Embryonic facial prominence (tissue), 1 donor: ENCODE measurements around the gene DRG2.

ENCODE experiments used
- DNase-seq: peaks from one replicate; pipeline ENCODE4 v3.0.0-alpha.2; 2016; ENCODE audit errors: extremely low spot score

Gene DRG2

GRCh38 chr17:18143044-18143936 lies 55.5 kb downstream of the DRG2 start:
- DNase-seq, result no peak

GRCh38 chr17:18144261-18144660 lies 56.5 kb downstream of the DRG2 start:
- DNase-seq, result no peak

- no peak for DNase-seq
Observed at GRCh38 chr17:18144855-18145254, 57.1 kb downstream of the DRG2 start.

GRCh38 chr17:18145811-18146210 lies 58.1 kb downstream of the DRG2 start:
- DNase-seq, result no peak

- no peak for DNase-seq
Observed at GRCh38 chr17:18146259-18146658, 58.5 kb downstream of the DRG2 start.

GRCh38 chr17:18146980-18147379 lies 59.2 kb downstream of the DRG2 start:
- no peak for DNase-seq

GRCh38 chr17:18148586-18148985 lies 60.8 kb downstream of the DRG2 start:
- DNase-seq, result no peak

GRCh38 chr17:18151290-18151689 lies 63.5 kb downstream of the DRG2 start:
- DNase-seq, result no peak

GRCh38 chr17:18155179-18155578 lies 67.4 kb downstream of the DRG2 start:
- DNase-seq, result no peak

- DNase-seq, result no peak
Observed at GRCh38 chr17:18156171-18156975, 68.6 kb downstream of the DRG2 start.

- DNase-seq, result no peak
Observed at GRCh38 chr17:18156976-18157280, 69.2 kb downstream of the DRG2 start.
